Activated CD8-positive, alpha-beta memory T cell treated with anti-CD3 and anti-CD28 coated beads, Interleukin-2, amount 50 U/mL, for 24 hours (primary cell): ENCODE data around the gene ACAP3.

ENCODE experiments used
- DNase-seq: peaks from one replicate; pipeline ENCODE4 v3.0.0-alpha.2; 2020; ENCODE audit errors: extremely low read depth

ACAP3 gene

GRCh38 chr1:1300352-1300739, 7.4 kb downstream of the ACAP3 start:
- DNase-seq: no peak

GRCh38 chr1:1299686-1300351, 7.9 kb downstream of the ACAP3 start:
- no peak for DNase-seq

GRCh38 chr1:1298861-1299685, 8.7 kb downstream of the ACAP3 start:
- DNase-seq: no peak

GRCh38 chr1:1297802-1298424, 9.8 kb downstream of the ACAP3 start:
- no peak for DNase-seq

GRCh38 chr1:1296070-1297061, 11.4 kb downstream of the ACAP3 start:
- no peak for DNase-seq

GRCh38 chr1:1295154-1295923, 12.4 kb downstream of the ACAP3 start:
- DNase-seq: no peak

GRCh38 chr1:1294250-1294890, 13.4 kb downstream of the ACAP3 start:
- no peak for DNase-seq

- no peak for DNase-seq
These were observed 14.2 kb downstream of the ACAP3 start for GRCh38 chr1:1293263-1294249.

- no peak for DNase-seq
These were observed 14.9 kb downstream of the ACAP3 start for GRCh38 chr1:1292851-1293250.

- no peak for DNase-seq
These were observed 15.3 kb downstream of the ACAP3 start for GRCh38 chr1:1292442-1292779.

- no peak for DNase-seq
These were observed 15.9 kb downstream of the ACAP3 start for GRCh38 chr1:1291548-1292441.

- no peak for DNase-seq
These were observed 16.7 kb downstream of the ACAP3 start for GRCh38 chr1:1291023-1291528.

GRCh38 chr1:1290238-1290731, 17.4 kb downstream of the ACAP3 start:
- no peak for DNase-seq

- DNase-seq: no peak
These were observed 20.2 kb downstream of the ACAP3 start for GRCh38 chr1:1287288-1288110.

GRCh38 chr1:1286313-1287261, 21.1 kb downstream of the ACAP3 start:
- no peak for DNase-seq
